Measurements from ENCODE around the gene CCDC40. TPM values are rescaled to one million over a fixed set of nuclear protein-coding genes. Genes with fewer than 3 reads are reported as not detected.

CCDC40 gene
- total RNA-seq, 1 donor = 3.0 TPM

DNA sequence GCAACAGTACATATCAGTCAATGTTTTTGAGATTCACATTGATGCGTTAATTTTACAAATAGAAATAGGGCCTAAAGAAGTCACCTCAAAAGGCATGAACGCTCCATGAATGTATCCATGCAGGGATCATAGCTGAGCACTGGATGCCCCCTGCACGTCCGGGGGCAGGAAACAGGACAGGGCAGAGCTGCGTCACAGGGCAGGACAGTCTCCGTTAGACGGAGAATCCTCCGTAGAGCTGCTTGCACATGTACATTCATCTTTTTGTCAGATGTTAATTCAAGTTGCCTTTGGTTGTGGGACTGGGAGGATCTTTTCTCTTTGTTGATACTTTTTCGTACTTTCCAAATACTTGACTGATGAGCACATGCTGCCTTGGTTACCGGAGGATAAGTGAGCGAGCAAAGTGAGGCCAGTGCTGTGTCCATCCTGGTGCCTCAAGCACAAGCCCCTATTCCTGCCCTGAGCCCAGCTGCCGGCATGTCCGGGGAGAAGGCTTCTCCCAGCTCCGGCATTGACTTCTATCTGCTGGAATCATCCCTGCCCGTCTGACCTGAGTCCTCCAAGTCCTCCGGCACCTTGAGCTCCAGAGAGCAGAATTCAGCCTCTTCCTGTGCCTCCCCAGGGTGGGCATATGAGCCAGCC, 80.0 kb downstream of the CCDC40 start:
- H3K4me3 ChIP-seq (ENCODE audit: low read depth, low read length) = no peak overlapping the region
- no peak for DNase-seq (ENCODE audit: low read depth)
- TF ChIP-seq, protein P1, sequence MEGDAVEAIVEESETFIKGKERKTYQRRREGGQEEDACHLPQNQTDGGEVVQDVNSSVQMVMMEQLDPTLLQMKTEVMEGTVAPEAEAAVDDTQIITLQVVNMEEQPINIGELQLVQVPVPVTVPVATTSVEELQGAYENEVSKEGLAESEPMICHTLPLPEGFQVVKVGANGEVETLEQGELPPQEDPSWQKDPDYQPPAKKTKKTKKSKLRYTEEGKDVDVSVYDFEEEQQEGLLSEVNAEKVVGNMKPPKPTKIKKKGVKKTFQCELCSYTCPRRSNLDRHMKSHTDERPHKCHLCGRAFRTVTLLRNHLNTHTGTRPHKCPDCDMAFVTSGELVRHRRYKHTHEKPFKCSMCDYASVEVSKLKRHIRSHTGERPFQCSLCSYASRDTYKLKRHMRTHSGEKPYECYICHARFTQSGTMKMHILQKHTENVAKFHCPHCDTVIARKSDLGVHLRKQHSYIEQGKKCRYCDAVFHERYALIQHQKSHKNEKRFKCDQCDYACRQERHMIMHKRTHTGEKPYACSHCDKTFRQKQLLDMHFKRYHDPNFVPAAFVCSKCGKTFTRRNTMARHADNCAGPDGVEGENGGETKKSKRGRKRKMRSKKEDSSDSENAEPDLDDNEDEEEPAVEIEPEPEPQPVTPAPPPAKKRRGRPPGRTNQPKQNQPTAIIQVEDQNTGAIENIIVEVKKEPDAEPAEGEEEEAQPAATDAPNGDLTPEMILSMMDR (IDR thresholded peaks at IDR 0.05; ENCODE audit: insufficient read depth, low read length) = no peak

DNA sequence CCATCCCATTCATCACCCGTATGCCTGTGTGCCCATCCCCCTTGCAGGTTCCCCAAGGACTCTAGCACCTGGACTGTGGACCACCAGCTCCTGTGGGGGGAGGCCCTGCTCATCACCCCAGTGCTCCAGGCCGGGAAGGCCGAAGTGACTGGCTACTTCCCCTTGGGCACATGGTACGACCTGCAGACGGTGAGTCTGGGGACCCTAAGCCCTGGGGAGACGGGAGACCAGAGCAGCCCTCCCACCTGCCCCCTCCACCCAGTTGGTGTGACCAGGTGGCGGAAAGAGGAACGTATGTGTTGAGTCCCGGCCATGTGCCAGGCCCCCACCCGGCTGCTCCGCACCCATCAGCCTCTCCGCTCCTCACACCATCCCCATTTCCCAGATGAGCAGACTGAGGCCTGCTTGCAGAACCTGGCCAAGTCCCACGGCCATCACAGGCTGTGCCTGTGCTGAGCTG, 80.5 kb downstream of the CCDC40 start:
- TF ChIP-seq, protein P1 (IDR thresholded peaks at IDR 0.05; ENCODE audit: insufficient read depth, low read length) = no peak
- no peak overlapping the region for H3K4me3 ChIP-seq (ENCODE audit: low read depth, low read length)
- DNase-seq (ENCODE audit: low read depth) = no peak

DNA sequence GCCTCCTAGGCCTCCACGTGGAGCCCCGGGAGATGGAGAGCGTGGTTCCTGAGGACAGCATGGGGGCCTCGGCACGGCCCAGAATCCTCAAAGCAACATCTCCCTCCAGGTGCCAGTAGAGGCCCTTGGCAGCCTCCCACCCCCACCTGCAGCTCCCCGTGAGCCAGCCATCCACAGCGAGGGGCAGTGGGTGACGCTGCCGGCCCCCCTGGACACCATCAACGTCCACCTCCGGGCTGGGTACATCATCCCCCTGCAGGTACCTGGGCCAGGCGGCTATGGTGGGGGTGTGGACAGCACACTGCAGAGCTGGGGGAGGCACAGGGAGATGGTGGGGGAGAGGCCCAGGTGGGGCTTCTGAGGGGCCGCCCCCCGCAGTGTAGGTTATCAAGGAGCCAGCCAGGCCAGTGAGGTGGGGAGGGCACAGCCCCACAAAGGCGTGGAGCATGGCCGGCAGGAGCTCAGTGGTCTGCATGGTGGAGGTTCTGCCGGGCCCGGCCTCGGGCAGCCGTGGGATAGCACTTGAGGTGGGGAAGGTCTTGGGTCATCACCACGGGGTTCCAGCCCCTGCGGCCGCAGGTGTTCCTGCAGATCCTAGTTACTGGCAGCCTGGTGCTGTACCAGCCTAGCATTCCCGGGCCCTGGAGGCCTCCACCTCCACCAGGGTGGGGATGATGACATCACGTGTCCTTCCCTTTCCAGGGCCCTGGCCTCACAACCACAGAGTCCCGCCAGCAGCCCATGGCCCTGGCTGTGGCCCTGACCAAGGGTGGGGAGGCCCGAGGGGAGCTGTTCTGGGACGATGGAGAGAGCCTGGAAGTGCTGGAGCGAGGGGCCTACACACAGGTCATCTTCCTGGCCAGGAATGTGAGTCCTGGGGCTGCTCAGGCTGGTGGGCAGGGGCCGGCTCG, 81.3 kb downstream of the CCDC40 start:
- no peak overlapping the region for H3K4me3 ChIP-seq (ENCODE audit: low read depth, low read length)
- TF ChIP-seq, protein P1 (IDR thresholded peaks at IDR 0.05; ENCODE audit: insufficient read depth, low read length) = no peak
- no peak for DNase-seq (ENCODE audit: low read depth)

DNA sequence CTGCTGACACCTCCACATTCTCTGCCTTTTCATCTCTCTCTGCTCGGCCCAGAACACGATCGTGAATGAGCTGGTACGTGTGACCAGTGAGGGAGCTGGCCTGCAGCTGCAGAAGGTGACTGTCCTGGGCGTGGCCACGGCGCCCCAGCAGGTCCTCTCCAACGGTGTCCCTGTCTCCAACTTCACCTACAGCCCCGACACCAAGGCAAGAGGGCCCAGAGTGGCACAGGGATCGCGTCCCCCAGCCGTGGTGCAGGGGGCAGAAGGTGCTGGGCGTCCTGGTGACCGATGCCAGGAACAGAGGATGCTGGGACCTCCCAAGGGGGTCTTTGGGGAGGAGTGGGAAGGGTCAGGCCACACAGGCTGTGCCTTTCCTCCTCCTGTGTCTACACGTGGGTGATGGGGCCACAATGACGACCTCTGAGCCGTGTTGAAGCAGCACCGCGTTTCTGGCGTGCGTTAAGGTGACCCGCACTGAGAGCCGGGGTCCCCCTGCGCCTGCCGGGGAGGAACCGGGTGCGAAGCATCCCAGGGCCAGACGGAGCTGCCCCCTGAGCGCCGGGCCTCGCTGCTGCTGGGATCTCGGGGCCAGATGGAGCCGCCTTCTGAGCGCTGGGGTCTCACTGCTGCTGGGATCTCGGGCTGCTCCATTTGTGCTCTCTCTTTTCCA, 82.3 kb downstream of the CCDC40 start:
- TF ChIP-seq, protein P1 (IDR thresholded peaks at IDR 0.05; ENCODE audit: insufficient read depth, low read length) = no peak
- no peak for DNase-seq (ENCODE audit: low read depth)

DNA sequence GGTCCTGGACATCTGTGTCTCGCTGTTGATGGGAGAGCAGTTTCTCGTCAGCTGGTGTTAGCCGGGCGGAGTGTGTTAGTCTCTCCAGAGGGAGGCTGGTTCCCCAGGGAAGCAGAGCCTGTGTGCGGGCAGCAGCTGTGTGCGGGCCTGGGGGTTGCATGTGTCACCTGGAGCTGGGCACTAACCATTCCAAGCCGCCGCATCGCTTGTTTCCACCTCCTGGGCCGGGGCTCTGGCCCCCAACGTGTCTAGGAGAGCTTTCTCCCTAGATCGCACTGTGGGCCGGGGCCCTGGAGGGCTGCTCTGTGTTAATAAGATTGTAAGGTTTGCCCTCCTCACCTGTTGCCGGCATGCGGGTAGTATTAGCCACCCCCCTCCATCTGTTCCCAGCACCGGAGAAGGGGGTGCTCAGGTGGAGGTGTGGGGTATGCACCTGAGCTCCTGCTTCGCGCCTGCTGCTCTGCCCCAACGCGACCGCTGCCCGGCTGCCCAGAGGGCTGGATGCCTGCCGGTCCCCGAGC, 82.9 kb downstream of the CCDC40 start:
- no peak for DNase-seq (ENCODE audit: low read depth)
- no peak overlapping the region for H3K4me3 ChIP-seq (ENCODE audit: low read depth, low read length)
- TF ChIP-seq, protein P1 (IDR thresholded peaks at IDR 0.05; ENCODE audit: insufficient read depth, low read length) = no peak

More for the DNA sequence above, 82.3 kb downstream of the CCDC40 start:
- no peak overlapping the region for H3K4me3 ChIP-seq (ENCODE audit: low read depth, low read length)

DNA sequence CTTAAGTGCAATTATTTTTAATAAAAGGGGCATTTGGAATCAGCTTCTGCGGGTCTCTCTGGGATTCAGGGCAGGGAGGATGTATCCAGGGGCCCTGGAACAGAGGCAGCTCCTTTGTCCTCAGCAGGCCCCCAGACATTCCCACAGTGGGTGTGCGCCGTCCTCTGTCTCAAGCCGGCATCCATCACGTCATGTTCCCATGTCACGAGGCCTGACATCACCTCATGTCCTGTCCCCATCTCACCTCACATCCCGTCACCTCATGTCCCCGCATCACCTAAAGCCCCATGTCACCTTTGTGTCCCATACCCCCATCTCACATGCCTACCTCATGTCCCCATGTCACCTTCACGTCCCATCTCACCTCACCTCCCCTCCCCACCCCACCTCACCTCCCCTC, 83.4 kb downstream of the CCDC40 start:
- DNase-seq (ENCODE audit: low read depth) = no peak
- TF ChIP-seq, protein P1 (IDR thresholded peaks at IDR 0.05; ENCODE audit: insufficient read depth, low read length) = no peak
- H3K4me3 ChIP-seq (ENCODE audit: low read depth, low read length) = no peak overlapping the region
